HEK293 (cell line): ENCODE results near the gene TNFRSF18.

Experiments
- CTCF ChIA-PET: fragments of 350-600 bp; formaldehyde crosslinking; extraction: SDS; loops from one replicate; lab custom pipeline; 2021; ENCODE audit warnings: antibody characterized with exemption; lab: Yijun Ruan, JAX
- POLR2A ChIA-PET: fragments of 300-600 bp; formaldehyde crosslinking; extraction: SDS; loops from one replicate; lab custom pipeline; 2020; ENCODE audit warnings: antibody characterized with exemption, inconsistent platforms; lab: Yijun Ruan, JAX
- H3K27ac ChIP-seq: fragments of 200-500 bp; sonication (Bioruptor generic); 2 replicates; pipeline ENCODE4 v1.5.1; 2014; ENCODE audit warnings: low read depth, low read length, control low read depth, inconsistent platforms; ENCODE audit errors: extremely low read depth
- H3K36me3 ChIP-seq, 2 experiments: fragments of 200-500 bp in 1 of 2; sonication (Bioruptor generic) in 1 of 2; 1 replicate in 1 of 2; 2 replicates in 1 of 2; pipeline ENCODE4 v1.5.1; 2014 to 2017; ENCODE audit warnings: inconsistent platforms in 2 of 2, low read length in 2 of 2; ENCODE audit not compliant: control insufficient read depth in 2 of 2, insufficient read depth in 1 of 2
- H3K4me1 ChIP-seq: fragments of 200-500 bp; sonication (Bioruptor generic); 2 replicates; pipeline ENCODE4 v1.5.1; 2014; ENCODE audit warnings: mild to moderate bottlenecking, low read length, inconsistent platforms; ENCODE audit not compliant: control insufficient read depth, insufficient read depth
- H3K4me3 ChIP-seq: 2 replicates; pipeline ENCODE4 v1.5.1; 2011; ENCODE audit warnings: low read depth, mild to moderate bottlenecking, control low read depth, low read length, moderate library complexity
- H3K9me3 ChIP-seq: fragments of 200-500 bp; sonication (Bioruptor generic); 2 replicates; pipeline ENCODE4 v1.5.1; 2014; ENCODE audit warnings: low read depth, low read length, inconsistent platforms; ENCODE audit not compliant: control insufficient read depth, insufficient read depth
- KLF1 ChIP-seq: fragments of 450-650 bp; formaldehyde crosslinking; IDR thresholded peaks from 2 replicates; pipeline ENCODE4 v1.5.1; 2016; ENCODE audit warnings: missing biosample characterization, missing genetic modification characterization
- KLF8 ChIP-seq: fragments of 450-650 bp; formaldehyde crosslinking; IDR thresholded peaks from 2 replicates; pipeline ENCODE4 v1.5.1; 2016; ENCODE audit warnings: missing biosample characterization, missing genetic modification characterization
- KLF9 ChIP-seq: fragments of 450-650 bp; formaldehyde crosslinking; IDR thresholded peaks from 2 replicates; pipeline ENCODE4 v1.5.1; 2016; ENCODE audit warnings: missing biosample characterization, missing genetic modification characterization, low read depth
- SALL2 ChIP-seq: fragments of 450-650 bp; formaldehyde crosslinking; IDR thresholded peaks from 2 replicates; pipeline ENCODE4 v1.5.0; 2017; ENCODE audit warnings: missing biosample characterization, mild to moderate bottlenecking, missing genetic modification characterization, borderline replicate concordance
- SCRT2 ChIP-seq: fragments of 450-650 bp; formaldehyde crosslinking; IDR thresholded peaks from 2 replicates; pipeline ENCODE4 v1.5.1; 2016; ENCODE audit warnings: missing biosample characterization, missing genetic modification characterization
- ZBTB17 ChIP-seq: fragments of 450-650 bp; formaldehyde crosslinking; IDR thresholded peaks from 2 replicates; pipeline ENCODE4 v1.5.1; 2016; ENCODE audit warnings: missing biosample characterization, missing genetic modification characterization
- ZNF10 ChIP-seq: fragments of 450-650 bp; formaldehyde crosslinking; IDR thresholded peaks from 2 replicates; pipeline ENCODE4 v1.5.1; 2017; ENCODE audit warnings: missing biosample characterization, missing genetic modification characterization
- ZNF214 ChIP-seq: fragments of 450-650 bp; formaldehyde crosslinking; IDR thresholded peaks from 2 replicates; pipeline ENCODE4 v1.5.1; 2017; ENCODE audit warnings: missing biosample characterization, mild to moderate bottlenecking, missing genetic modification characterization, borderline replicate concordance
- ZNF48 ChIP-seq: fragments of 450-650 bp; formaldehyde crosslinking; IDR thresholded peaks from 2 replicates; pipeline ENCODE4 v1.5.1; 2016; ENCODE audit warnings: missing biosample characterization, missing genetic modification characterization
- ZNF558 ChIP-seq: fragments of 450-650 bp; formaldehyde crosslinking; IDR thresholded peaks from 2 replicates; pipeline ENCODE4 v1.5.1; 2016; ENCODE audit warnings: missing biosample characterization, missing genetic modification characterization
- ZNF626 ChIP-seq: fragments of 450-650 bp; sonication (Bioruptor Pico); formaldehyde crosslinking; IDR thresholded peaks from 2 replicates; pipeline ENCODE4 v1.5.1; 2018; ENCODE audit warnings: missing biosample characterization, missing genetic modification characterization, inconsistent platforms
- TF ChIP-seq, protein P1 (sequence below): fragments of 450-650 bp; formaldehyde crosslinking; IDR thresholded peaks from 2 replicates; pipeline ENCODE4 v1.5.1; 2016; ENCODE audit warnings: missing biosample characterization, missing genetic modification characterization
- TF ChIP-seq, protein P2 (sequence below): fragments of 450-650 bp; formaldehyde crosslinking; IDR thresholded peaks from 2 replicates; pipeline ENCODE4 v1.5.1; 2016; ENCODE audit warnings: missing biosample characterization, missing genetic modification characterization, low read depth
- TF ChIP-seq, protein P3 (sequence below): fragments of 450-650 bp; formaldehyde crosslinking; IDR thresholded peaks from 2 replicates; pipeline ENCODE4 v1.5.1; 2016; ENCODE audit warnings: missing biosample characterization, missing genetic modification characterization
- TF ChIP-seq, protein P4 (sequence below): fragments of 450-650 bp; formaldehyde crosslinking; IDR thresholded peaks from 2 replicates; pipeline ENCODE4 v1.5.1; 2016; ENCODE audit warnings: missing biosample characterization, missing genetic modification characterization, low read depth
- TF ChIP-seq, protein P5 (sequence below): fragments of 450-650 bp; formaldehyde crosslinking; IDR thresholded peaks from 2 replicates; pipeline ENCODE4 v1.5.1; 2016; ENCODE audit warnings: missing biosample characterization, missing genetic modification characterization

The TNFRSF18 gene

DNA sequence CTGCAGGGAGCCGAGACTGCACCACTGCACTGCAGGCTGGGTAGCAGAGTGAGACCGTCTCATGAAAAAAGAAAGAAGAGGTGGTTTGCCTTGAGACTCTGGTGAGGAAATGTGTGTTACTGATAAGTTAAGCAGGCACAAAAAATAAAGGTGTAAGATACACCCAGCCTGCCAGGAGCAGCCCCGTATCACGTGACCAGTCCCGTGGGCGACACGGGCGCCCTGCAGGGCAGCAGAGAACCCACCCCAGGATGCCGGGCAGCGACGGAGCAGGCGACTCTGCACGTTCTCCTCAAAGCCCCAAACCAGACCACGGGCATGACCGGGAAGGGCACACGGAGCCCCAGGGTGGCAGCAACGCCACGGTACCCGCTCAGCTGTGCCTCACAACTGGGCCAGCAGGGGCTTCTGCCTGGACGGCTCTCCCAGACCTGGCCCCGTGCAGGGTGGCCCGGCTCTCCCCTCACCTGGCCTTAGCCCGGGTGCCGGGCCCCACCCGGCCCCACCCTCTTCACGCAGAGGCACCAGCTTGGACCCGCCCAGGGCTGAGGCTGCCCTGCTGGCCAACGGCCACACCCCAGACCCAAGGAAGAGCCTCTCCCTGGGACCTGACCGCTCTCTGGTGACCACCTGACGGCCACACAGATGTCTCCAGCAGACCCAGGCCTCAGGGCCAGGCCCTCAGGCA is 15.6 kb upstream of the TNFRSF18 start:
- no peaks in the 10 kb centered on the region for H3K4me1 ChIP-seq
- no peaks in the 10 kb centered on the region for H3K9me3 ChIP-seq
- ChIA-PET CTCF (no interaction called here), POLR2A (no interaction called here)
- no peak overlapping the region for H3K27ac ChIP-seq
- 0 out of 2 replicates have a peak, but pooled peaks have one; percentile 18 for TF ChIP-seq KLF8
- TF ChIP-seq KLF1 (tag by site-specific recombination): peak; percentile 87
- TF ChIP-seq, protein P1, sequence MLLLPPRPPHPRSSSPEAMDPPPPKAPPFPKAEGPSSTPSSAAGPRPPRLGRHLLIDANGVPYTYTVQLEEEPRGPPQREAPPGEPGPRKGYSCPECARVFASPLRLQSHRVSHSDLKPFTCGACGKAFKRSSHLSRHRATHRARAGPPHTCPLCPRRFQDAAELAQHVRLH: no peak
- TF ChIP-seq ZNF626: no peak
- TF ChIP-seq, protein P2, sequence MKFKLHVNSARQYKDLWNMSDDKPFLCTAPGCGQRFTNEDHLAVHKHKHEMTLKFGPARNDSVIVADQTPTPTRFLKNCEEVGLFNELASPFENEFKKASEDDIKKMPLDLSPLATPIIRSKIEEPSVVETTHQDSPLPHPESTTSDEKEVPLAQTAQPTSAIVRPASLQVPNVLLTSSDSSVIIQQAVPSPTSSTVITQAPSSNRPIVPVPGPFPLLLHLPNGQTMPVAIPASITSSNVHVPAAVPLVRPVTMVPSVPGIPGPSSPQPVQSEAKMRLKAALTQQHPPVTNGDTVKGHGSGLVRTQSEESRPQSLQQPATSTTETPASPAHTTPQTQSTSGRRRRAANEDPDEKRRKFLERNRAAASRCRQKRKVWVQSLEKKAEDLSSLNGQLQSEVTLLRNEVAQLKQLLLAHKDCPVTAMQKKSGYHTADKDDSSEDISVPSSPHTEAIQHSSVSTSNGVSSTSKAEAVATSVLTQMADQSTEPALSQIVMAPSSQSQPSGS (tag by site-specific recombination): no peak
- TF ChIP-seq ZNF48 (tag by site-specific recombination): no peak
- no peak for TF ChIP-seq ZNF558 (tag by site-specific recombination)
- TF ChIP-seq ZBTB17: no peak
- TF ChIP-seq, protein P3, sequence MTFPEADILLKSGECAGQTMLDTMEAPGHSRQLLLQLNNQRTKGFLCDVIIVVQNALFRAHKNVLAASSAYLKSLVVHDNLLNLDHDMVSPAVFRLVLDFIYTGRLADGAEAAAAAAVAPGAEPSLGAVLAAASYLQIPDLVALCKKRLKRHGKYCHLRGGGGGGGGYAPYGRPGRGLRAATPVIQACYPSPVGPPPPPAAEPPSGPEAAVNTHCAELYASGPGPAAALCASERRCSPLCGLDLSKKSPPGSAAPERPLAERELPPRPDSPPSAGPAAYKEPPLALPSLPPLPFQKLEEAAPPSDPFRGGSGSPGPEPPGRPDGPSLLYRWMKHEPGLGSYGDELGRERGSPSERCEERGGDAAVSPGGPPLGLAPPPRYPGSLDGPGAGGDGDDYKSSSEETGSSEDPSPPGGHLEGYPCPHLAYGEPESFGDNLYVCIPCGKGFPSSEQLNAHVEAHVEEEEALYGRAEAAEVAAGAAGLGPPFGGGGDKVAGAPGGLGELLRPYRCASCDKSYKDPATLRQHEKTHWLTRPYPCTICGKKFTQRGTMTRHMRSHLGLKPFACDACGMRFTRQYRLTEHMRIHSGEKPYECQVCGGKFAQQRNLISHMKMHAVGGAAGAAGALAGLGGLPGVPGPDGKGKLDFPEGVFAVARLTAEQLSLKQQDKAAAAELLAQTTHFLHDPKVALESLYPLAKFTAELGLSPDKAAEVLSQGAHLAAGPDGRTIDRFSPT (tag by site-specific recombination): peak; percentile 60
- TF ChIP-seq, protein P4, sequence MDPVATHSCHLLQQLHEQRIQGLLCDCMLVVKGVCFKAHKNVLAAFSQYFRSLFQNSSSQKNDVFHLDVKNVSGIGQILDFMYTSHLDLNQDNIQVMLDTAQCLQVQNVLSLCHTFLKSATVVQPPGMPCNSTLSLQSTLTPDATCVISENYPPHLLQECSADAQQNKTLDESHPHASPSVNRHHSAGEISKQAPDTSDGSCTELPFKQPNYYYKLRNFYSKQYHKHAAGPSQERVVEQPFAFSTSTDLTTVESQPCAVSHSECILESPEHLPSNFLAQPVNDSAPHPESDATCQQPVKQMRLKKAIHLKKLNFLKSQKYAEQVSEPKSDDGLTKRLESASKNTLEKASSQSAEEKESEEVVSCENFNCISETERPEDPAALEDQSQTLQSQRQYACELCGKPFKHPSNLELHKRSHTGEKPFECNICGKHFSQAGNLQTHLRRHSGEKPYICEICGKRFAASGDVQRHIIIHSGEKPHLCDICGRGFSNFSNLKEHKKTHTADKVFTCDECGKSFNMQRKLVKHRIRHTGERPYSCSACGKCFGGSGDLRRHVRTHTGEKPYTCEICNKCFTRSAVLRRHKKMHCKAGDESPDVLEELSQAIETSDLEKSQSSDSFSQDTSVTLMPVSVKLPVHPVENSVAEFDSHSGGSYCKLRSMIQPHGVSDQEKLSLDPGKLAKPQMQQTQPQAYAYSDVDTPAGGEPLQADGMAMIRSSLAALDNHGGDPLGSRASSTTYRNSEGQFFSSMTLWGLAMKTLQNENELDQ (tag by site-specific recombination): no peak
- no peak for TF ChIP-seq SCRT2
- H3K4me3 ChIP-seq: no peak overlapping the region
- H3K36me3 ChIP-seq: peaks cover 4 to 98% of the 10 kb centered on the region in 2 experiments; a peak in 2 of 3 replicates

DNA sequence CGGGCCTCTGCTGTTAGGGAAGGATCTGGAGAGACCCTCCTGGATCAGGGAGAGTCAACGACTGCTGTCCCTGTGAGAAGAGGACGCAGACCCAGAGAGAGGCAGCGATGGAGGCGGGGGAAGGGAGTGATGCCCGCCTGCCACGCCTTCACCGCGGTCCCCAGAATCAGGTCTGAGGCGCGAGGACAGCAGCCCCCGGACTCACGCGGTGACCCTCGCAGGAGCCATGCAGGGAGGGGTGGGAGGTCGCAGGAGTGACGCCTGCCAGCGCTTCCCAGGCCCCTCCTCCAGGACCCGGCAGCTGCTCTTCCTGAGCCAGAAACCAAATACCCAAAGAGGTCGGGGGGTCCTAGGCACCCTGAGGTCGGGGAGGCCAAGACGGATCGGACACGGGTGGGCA is 13.8 kb upstream of the TNFRSF18 start:
- Histone ChIP-seq H3K4me3 (no peak overlapping the region), H3K27ac (no peak overlapping the region), H3K9me3 (no peaks in the 10 kb centered on the region), H3K36me3 (peaks cover 4 to 98% of the 10 kb centered on the region in 2 experiments; a peak in 2 of 3 replicates), H3K4me1 (no peaks in the 10 kb centered on the region)
- ChIA-PET POLR2A (no interaction called here), CTCF (interaction anchor here (1.8 kb wide), 1 partner anchor 98 kb away, joined by 4 read pairs; no protein-coding TSS in a partner anchor)
- no peak for TF ChIP-seq ZNF10 (tag by site-specific recombination)
- TF ChIP-seq SALL2 (tag by site-specific recombination): no peak
- TF ChIP-seq, protein P5, sequence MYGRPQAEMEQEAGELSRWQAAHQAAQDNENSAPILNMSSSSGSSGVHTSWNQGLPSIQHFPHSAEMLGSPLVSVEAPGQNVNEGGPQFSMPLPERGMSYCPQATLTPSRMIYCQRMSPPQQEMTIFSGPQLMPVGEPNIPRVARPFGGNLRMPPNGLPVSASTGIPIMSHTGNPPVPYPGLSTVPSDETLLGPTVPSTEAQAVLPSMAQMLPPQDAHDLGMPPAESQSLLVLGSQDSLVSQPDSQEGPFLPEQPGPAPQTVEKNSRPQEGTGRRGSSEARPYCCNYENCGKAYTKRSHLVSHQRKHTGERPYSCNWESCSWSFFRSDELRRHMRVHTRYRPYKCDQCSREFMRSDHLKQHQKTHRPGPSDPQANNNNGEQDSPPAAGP (tag by site-specific recombination): peak; percentile 84
- no peak for TF ChIP-seq KLF9
- TF ChIP-seq ZNF214 (tag by site-specific recombination): no peak
